ENCODE results near the gene SRGAP1.
"Not testable (repeated sequence)": the region's sequence is repeated elsewhere in the genome, so short reads cannot be mapped to it uniquely, and the experiment has no call there.

Gene SRGAP1

GRCh38 chr12:63874897-63875480 is 30.5 kb downstream of the SRGAP1 start:
- DNase-seq: no peak

GRCh38 chr12:63875703-63876102 is 31.2 kb downstream of the SRGAP1 start:
- DNase-seq: no peak

GRCh38 chr12:63876980-63877379 is 32.5 kb downstream of the SRGAP1 start:
- no peak for DNase-seq

- no peak for DNase-seq
Observed at GRCh38 chr12:63877693-63878092, 33.2 kb downstream of the SRGAP1 start.

- not testable (repeated sequence) for DNase-seq
Observed at GRCh38 chr12:63880235-63880634, 35.7 kb downstream of the SRGAP1 start.

GRCh38 chr12:63880742-63881263 is 36.3 kb downstream of the SRGAP1 start:
- DNase-seq: no peak

GRCh38 chr12:63882844-63883243 is 38.3 kb downstream of the SRGAP1 start:
- DNase-seq: no peak

GRCh38 chr12:63885401-63885800 is 40.9 kb downstream of the SRGAP1 start:
- no peak for DNase-seq

GRCh38 chr12:63888908-63889635 is 44.6 kb downstream of the SRGAP1 start:
- no peak for DNase-seq

- DNase-seq: no peak
Observed at GRCh38 chr12:63889721-63890509, 45.4 kb downstream of the SRGAP1 start.

- DNase-seq: no peak
Observed at GRCh38 chr12:63893170-63893569, 48.7 kb downstream of the SRGAP1 start.

- no peak for DNase-seq
Observed at GRCh38 chr12:63894132-63894531, 49.6 kb downstream of the SRGAP1 start.

- no peak for DNase-seq
Observed at GRCh38 chr12:63895841-63896240, 51.3 kb downstream of the SRGAP1 start.

- no peak for DNase-seq
Observed at GRCh38 chr12:63897931-63898330, 53.4 kb downstream of the SRGAP1 start.

GRCh38 chr12:63898764-63899337 is 54.4 kb downstream of the SRGAP1 start:
- DNase-seq: no peak

GRCh38 chr12:63899396-63899795 is 54.9 kb downstream of the SRGAP1 start:
- no peak for DNase-seq

GRCh38 chr12:63900922-63901793 is 56.7 kb downstream of the SRGAP1 start:
- no peak for DNase-seq

- DNase-seq: no peak
Observed at GRCh38 chr12:63904653-63905052, 60.2 kb downstream of the SRGAP1 start.

- DNase-seq: no peak
Observed at GRCh38 chr12:63905544-63905943, 61.0 kb downstream of the SRGAP1 start.

- no peak for DNase-seq
Observed at GRCh38 chr12:63906876-63907275, 62.4 kb downstream of the SRGAP1 start.

GRCh38 chr12:63907561-63907960 is 63.1 kb downstream of the SRGAP1 start:
- no peak for DNase-seq

- no peak for DNase-seq
Observed at GRCh38 chr12:63909746-63910145, 65.2 kb downstream of the SRGAP1 start.
